Tongue (tissue), 2 donors: ENCODE data around the gene TMED8. TPM values are rescaled to one million over a fixed set of nuclear protein-coding genes. Genes with fewer than 3 reads are reported as not detected.
"Not testable (repeated sequence)": the region's sequence is repeated elsewhere in the genome, so short reads cannot be mapped to it uniquely, and the experiment has no call there.

ENCODE experiments used
- DNase-seq: peaks from one replicate; pipeline ENCODE4 v3.0.0-alpha.2; 2015
- total RNA-seq: library from RNA; depleted of rRNA; stranded (reverse); fragments of >200 nt; gene quantifications from one replicate; pipeline ENCODE4 v1.2.3, GENCODE V29; 2014

Gene TMED8
- total RNA-seq, 1 donor from 2014 or later: 7.2 TPM

DNA sequence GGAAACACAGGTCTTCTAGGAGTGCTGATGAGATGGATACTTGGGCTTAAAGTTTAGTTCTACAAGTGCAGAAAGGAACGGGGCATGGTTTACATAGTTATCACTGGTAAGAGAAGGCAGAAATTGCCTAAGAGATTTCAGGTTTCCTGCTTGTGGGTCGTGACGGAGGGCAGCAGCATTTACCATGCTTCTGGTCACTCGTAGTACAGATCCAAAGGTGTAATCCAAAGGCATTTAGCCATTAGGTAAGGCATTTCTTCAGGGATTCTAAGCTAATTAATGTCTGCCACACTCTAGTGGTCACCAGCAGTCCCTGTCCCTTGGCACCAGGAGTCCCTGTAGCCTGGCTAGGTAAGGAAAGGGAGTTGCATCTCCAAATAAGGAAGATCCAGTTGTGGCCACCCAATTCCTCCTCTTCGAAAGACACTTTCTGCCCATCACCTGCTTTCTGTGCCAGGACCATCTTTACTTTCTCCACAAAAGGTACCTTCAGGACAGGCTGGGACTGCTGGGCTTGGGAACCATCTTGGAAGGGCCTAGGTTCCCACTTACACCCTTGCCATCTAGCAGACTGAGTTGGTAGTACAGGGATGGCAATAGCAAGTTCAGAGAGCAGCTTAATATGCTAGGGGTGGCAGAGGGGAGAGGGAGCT lies 54.5 kb downstream of the TMED8 start:
- no peak for DNase-seq

DNA sequence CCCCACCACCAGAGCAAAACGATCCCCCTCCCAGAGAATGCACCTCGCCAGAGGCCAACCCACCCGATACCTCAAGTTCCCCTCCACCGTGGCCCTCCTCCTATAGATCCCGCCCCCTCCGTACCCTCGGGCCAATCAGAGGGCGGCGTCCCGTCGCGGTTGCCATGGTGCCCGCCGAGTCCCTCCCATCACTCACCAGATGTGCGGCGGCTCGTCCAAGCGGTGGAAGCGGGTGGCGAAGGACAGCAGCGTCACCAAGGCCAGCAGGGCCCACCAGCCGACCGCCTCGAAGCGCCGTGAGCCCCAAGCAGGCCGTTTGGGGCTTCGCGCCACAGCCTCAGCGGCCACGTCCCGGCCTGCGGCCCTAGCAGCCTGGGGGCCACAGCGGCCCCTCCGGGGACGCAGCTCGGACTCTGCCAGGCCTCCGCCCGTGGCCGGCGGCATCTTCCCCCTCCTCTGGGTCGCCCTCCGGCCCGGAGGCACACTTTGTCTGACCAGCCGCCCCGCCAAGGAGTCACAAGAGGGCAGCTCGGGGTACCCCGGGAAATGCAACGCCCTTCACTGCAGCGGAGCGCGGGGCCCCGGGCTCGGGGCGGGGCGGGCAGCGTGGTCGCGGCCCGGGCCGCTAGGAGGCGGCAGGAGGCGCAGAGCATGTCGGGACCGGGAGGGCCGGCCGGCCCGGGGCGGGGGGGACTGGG lies 56.5 kb downstream of the TMED8 start, which contains the start of gene POMT2:
POMT2 (minus strand) TSS at position 646 of the 698 bp plus-strand sequence; CDS start at position 444, 202 bp downstream.
- DNase-seq: peak; percentile 97

DNA sequence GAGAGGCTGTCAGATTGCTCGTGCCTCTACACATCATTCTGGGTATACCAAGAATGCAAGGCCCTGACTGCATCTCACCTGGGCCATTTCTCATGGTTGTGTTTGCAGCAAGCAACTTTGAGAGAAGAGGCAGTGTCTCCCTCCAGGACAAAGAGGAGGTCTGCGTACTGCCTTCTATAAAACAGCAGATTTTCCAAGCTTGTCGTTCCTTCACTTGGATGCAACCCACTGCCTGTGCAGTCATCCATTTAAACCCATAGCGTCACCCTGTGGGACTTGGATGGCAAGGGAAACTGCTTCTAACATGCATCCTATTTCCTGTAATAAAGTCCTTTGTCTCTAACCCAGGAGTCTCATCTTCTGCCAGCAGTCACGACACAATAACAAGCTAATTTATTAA lies 57.5 kb downstream of the TMED8 start:
- DNase-seq: no peak

DNA sequence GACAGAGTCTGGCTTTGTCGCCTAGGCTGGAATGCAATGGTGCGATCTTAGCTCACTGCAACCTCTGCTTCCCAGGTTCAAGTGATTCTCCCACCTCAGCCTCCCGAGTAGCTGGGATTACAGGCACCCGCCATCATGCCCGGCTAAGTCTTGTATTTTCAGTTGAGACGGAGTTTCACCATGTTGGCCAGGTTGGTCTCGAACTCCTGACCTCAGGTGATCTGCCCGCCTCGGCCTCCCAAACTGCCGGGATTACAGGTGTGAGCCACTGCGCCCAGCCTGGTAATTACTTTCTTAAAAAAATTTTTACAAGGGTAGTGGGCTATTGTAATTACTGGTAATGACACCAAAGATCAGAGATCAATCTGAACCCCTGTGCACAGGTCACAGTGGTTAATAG lies 58.1 kb downstream of the TMED8 start:
- not testable (repeated sequence) for DNase-seq

DNA sequence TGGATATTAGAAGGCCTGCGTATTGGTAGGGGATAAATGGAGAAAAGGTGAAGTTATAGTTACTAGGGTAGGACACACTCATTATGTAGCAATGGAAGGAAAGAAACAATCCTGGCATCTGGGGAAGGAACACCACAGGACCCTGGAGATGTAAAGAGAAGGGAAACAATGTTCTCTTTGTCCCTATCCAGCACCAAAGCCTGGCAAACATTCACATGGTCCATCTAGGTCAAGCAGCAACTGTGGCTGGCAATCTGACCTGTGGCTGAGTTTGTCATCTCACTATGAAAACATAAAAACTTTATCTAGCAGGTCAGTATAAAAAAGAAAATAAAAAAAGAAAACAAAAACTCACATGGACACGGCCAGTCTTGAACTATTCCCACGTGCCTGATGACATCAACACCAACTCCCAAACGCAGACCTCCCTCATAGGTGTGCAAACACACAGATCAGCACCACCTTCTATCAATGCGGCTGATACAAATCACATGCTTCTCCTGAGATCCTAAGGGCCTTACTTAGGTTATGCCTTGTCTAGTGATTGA lies 58.8 kb downstream of the TMED8 start:
- no peak for DNase-seq

DNA sequence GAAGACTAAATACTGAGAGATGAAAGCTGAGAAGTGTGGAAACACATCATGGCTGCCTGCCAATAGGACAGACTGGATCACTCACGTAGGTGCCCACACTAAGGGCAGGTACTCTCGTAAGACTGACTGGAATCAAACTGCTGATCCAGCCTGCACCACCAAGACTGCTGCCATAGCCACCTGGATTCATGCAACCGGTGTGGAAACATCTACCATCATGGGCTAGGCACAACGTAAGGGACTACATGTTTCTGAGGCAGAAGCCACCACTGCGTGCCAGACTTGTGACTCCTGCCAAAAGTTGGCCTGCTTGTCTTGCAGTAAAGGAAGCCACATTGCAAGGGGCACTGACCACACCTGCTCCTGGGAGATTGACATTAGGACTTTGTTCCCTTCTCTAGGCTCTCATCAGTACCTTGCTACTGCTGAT lies 60.0 kb downstream of the TMED8 start:
- no peak for DNase-seq

DNA sequence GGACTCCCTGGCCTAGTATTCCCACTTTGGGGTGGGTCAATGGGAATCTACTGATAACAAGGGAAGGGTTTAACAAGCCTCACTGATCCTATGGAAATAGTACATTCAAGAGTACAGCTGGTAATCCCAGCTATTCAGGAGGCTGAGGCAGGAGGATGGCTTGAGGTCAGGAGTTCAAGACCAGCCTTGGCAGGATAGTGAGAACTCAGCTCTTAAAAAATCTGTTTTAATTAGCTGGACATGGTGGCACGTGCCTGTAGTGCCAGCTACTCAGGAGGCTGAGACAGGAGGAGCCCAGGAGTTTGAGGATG lies 60.7 kb downstream of the TMED8 start:
- no peak for DNase-seq

DNA sequence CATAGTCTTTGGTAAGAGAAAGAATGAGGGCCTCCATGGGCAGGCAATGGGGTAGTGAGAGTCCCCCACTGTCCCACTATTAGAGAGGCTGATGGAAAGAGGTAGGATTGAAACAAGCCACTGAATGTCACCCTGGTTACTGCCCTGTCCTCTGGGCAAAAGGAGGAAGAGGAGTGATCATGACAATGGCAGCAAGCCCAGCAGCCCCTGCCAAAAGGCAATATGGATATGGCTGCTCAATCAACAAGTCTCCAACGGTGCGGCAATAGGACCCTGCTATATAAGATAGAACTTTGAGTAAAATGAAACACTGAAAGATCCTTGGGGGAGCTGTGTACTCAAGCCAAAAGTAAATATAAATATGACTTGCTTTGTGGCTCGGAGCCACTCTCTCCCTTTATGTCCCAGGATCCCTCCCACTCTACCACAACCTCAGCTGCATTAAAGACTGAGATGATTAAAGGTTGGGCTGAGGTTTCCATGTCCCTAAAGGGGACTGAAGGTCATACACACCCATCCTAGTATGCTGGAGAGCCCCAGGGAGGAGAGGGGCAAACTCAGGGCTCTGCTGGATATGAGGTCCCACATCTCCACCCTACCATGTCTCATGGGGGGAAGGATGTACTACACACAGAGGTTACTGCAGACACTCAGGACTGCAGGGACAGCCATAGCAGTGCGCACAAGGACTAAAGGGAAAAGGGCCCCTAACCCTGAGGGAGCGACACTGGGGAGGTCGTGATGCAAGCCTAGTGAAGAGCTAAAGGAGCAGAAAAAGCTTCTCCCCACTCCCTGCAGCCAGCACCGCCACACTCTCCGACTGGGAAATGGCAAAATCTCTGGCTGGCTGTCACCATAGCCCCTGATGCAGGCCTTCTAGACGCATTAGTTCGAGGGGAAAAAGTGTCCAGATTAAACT lies 62.1 kb downstream of the TMED8 start:
- DNase-seq: no peak

DNA sequence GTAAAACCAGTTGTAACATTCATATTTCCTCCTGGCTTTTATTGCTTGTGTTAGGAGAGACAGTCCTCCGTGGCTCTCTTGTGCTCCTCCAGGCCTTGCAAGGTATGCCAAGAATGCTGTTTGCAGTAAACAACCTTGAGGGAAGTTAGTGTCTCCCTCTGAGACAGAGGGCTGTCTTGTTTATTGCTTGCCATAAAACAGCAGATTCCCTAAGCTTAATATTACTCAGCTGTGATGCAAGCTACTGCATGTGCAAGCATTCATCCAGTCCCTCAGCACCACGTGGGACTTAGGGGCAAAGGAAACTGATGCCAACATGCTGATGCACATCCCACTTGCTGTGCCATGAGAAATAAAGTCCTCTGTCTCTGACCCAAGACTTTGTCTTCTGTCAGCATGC lies 62.9 kb downstream of the TMED8 start:
- DNase-seq: peak; percentile 60

DNA sequence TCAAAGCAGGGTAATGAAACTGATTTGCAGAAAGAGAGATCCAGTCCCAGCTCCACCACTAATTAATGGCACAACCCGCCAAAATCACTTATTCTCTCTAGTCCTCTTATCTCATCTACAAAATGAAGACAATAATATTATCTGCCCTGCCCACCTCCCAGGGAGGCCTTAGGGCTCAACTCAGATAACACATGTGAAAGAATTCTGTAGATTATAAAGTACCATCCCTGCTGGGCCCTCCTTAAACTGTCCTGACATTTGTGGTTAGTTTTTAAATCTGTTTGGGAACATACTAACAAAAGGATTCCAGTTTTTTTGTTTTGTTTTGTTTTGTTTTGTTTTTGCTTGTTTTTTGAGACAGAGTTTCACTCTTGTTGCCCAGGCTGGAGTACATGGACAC lies 63.5 kb downstream of the TMED8 start:
- no peak for DNase-seq

DNA sequence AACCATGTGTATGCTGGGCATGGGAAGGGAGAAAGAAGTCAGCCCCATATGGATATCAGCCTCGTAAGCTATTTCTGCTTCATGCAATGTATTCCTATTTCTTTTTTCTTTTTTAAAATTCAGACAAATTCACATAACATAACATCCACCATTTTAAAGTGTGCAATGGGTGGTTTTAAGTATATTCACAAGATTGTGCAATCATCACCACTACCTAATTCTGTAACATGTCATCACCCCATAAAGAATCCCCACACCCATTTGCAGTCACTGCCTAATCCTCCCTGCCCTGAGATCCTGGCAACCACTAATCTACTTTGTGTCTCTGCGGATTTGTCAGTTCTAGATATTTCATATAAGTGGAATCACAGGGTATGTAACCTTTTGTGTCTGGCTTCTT lies 65.7 kb downstream of the TMED8 start:
- DNase-seq: no peak

DNA sequence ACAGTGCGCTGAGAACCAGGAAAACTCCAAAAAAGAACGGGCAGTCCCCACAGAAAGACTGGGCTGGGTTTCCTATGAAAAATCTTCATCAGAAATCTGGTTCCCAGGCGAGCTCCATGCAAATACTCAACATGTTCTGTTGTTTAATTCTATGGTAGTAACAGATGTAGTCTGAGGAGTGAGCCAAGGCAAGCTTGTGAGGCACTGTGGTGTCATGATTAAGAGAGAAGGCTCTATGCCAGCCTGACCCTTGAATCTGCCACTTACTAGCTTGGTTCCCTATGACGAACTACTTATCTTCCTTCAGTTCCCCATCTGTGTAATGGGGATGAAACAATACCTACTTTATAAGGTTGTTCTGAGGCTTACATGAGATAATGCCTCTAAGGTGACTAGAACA lies 66.9 kb downstream of the TMED8 start:
- DNase-seq: peak; percentile 83

DNA sequence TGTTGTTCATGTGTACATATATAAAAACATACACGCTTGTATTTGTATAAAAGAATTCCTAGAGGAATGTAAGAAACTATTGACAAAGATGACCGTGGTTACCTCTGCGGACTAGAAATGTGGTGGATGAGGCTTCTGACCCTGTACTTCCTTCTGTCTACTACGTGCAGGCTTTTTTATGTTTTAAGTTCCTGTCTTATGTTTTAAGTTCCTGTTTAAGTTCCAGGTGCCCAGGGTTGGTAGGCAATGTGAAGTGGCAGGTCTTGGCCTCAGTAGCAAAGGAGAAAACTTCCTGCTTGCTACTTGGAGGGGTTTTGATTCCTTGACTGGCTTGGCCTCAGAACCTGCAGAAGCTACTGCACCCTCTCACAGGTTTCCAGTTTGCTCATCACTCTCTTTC lies 67.8 kb downstream of the TMED8 start:
- no peak for DNase-seq

DNA sequence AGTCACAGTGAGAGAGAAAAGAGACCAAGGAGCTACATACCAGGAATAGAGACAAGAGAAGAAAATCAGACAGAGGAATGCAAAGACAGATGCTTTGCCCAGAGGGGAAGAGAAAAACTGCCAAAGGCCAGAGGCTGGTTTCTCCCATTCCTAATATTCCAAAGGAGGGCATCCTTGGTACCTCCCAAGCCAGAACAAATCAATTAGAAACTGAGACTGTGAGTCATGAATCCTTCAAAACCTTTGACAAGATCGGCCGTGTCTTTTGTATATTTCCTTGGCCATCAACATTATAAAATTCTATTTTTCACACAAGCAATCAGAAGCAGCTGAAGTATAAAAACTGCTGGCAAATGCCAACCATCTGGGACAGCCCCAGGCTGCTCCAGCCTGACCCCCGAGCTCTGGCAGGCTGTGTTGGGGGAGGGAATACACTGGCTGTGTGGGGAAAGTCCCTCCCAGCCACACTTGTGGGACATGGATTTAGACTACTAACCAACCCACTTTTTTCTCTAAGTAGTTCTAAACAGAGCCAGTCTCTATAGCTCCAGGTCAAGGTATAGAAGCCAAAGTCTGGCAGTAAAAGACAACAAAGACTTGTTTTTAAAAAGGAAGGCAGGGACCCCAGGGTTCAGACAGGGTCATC lies 69.9 kb downstream of the TMED8 start:
- DNase-seq: peak; percentile 93

DNA sequence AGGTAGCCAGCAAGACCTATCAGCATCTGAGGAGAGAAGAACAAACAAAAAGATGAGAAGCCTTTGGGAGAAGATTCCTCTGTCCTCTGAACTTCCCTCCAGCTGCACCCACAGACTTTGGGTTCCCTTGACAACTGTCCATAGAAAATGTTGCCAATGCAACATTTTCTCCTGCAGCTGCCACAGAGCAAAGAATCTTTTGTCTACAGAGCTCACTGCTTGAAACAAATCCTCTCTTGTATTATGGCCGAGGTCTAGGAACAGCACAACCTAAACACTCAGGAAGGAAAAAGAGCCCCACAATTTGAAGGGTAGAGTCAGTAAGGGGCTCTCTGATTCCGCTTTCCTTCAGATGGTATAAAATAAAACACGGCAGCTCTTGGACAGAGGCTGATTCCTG lies 70.5 kb downstream of the TMED8 start:
- DNase-seq: peak; percentile 88

DNA sequence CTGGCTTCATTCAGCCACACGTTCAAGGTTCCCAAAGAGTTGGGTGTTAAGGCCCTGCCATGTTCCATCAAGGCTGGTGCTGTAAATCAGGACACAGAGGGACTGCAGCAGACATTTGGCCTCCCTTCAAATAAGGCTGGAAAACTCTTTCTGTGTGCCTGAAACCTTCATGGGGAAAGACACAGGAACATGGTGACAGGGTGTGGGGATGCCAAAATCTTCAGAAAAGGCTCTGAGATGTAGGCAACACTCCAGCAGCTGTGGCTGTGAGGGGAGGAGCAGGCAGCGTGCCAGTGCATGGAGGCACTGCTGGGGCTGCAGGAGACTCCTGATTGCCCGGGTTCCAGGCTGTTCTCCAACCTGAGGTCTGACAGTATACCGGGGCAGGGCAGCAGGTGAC lies 71.2 kb downstream of the TMED8 start:
- peak; percentile 94 for DNase-seq

DNA sequence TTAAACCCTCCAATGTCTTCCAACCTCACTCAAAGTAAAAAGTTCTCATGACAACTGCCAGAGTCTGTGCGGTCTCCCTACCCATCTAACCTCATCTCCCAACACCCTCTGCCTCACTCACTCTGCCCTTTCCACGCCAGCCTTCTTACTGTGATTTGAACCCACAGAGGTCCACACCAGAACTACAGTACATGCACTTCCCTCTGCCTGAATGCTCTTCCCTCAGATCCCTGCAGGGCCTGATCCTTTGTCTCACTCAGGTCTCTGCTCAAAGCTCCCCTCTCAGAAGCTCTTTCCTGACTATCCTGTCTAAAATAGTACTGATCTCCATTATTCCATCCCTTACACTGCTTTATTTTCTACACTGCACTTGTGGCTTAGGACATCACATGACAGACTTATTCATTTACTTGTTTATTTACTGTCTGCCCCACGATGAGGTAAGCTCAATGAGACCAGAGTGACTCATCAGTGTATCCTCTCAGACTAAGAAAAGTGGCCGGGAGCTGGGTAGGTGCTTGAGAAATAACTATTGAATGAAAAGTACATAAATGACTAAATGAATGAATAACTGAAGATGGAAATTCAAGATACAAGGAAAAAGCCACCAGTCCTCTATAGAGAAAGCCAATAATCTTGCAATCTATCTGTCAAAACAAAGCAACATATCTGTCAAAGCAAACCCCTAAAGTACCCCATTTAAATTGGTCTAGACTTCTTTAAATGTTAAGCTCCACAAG lies 73.3 kb downstream of the TMED8 start:
- no peak for DNase-seq

DNA sequence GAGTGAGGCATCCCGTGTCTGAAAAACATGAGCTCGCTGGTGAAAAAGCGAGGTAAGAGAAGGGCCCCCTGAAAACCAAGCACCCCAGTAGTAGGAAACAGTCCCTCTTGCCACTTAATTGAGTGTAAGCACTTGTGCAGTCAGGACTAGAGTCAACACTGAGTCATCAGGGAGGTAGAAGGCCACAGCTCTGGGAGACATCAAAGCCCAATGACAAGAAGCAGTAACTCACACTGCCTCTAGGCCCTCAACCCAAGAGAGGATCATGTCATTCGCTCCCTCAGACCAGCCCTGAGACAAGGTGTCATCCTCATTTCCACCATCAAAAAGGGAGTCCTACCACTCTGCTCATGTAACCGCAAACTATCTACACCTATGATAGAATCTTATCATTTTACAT lies 74.0 kb downstream of the TMED8 start:
- DNase-seq: no peak

DNA sequence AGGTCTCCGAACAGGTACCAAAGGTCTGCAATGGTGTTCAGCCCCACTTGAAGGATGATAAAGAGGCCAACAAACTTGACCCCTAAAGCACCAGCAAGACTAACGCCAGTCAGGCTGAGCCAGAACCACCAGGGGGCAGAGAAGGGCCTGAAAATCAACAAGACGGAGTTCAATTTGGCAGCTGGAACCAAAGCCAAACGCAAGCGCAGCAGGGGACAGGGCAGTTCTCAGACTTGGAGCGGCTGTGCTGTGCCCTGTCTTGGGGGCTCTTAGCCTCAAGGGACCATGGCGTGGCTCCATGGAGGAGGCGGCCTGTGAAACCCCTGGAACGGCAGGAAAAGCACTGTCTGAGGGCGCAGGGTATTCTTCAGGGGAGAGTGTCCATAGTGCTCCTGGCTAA lies 75.8 kb downstream of the TMED8 start:
- peak; percentile 94 for DNase-seq

DNA sequence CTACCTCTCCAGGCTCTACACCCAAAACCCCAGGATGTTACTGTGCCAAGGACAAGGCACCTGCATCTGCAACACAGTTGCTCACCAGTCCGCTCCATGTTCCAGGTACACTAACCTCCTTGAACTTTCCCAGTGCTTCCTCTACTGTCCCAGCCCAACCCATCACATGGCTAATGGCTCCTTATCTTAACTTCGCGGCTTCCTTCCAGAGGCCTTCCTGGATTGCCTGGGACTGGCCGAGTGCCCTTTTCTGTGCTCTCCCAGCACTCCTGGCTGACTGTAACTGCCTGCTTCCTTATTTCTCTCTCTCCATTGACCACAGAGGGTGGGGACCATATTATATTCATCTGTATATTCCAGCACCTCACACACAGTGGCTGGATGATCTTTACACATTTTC lies 77.1 kb downstream of the TMED8 start:
- no peak for DNase-seq

DNA sequence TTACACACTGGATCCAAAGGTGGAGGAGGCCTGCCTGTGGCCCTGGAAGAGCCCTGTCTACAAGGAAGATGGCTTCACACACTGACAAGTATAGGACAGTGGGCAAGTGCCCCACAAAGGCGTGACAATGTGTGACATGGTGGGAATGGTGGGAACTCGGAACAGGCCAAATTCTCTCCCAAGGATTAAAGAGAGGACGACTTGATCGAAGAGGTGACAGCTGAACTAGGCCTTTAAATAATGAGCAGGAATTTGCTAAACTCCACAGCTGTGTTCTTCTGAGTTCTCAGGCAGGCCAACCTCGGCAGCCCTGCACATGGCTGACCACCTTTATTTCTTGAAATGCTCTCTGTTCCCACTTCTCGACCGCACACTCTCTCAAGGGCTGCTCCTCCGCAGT lies 80.0 kb downstream of the TMED8 start:
- no peak for DNase-seq

DNA sequence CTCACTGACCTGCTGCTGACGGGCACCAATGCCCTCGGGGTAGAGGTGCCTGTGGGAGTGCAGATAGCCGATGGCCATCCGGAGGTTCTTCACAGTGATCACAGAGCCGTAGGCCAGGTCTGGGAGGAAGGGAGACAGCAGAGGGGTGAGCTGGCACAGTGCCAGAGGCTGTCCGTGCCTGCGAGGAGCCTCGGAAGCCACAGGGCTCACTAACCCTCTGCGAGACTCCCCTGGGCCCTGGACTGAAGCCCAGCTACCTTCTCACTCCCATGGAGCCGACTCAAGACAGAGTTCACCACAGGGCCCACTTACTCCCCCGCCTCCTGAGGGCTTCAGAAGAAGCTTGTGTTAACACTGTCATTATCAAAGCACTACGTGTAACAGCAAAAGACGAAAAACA lies 80.7 kb downstream of the TMED8 start:
- DNase-seq: no peak
